DMS153 treated with DMSO at 0.1 percent for 48 hours (cell line): ENCODE data around the gene PTPRF.

Source experiments
- DNase-seq: peaks from one replicate; lab custom pipeline; 2025; ENCODE audit not compliant: unreplicated experiment; lab: John Stamatoyannopoulos, UW

Gene PTPRF

DNA sequence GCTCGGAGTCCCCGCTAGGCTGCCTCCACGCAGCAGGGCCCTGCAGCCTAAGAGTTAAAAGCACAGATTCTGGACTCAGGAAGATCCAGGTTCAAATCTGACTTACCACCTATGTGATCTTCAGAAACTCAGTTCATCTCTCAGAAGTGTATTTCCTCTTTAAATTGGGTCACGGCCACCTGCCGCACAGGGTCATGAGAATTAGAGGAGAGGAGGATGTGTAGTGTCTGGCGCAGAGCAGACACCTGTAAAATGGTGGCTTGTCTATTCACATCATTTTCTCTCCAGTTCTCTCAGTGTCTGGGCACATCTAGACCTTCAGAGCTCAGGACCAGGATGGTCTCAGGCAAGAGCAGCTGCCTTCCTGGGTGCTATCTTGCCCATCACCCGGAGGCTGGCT, 45.8 kb downstream of the PTPRF start:
- no peak for DNase-seq

DNA sequence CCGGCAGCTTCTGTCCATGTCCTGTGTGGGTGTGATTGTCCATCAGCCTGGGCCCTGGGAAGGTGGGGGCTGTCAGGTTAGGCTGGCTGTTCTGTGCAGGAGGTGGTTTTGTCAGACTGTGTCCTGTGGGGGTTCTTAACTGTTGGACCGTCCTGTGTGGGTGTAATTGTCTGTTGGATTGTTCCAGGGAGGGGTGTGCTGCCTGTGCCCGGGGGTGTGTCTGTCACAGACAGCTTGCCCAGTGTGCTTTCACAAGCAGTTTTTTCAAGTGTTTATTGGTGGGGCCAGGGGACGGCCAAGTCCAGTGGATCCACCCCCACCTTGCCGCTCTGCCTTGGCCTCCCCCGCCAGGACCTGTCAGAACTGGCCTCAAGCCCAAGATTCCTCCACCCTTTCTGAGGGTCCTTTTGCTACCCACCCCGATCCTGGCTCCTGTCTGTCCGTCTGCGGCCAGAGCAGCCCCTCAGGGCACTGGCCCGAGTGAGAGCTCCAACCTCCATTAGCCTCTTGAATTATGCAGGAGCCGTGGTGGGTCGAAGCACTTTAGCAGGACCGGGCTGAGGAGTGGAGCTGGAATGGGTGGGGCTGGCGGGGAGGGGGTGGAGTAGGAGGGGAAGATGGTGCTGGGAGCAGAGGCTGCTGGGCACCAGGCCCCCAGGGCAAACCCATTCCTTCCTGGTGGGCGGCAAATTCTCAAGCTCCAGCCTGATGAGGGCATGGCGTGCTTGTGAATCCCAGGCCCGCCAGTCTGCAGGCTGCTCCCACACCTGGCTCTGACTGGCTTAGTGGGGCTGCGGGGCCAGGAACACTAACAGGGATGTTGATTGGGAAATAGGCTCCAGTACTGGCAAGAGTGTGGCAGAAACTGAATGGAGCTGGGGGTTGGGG, 47.2 kb downstream of the PTPRF start:
- no peak for DNase-seq

DNA sequence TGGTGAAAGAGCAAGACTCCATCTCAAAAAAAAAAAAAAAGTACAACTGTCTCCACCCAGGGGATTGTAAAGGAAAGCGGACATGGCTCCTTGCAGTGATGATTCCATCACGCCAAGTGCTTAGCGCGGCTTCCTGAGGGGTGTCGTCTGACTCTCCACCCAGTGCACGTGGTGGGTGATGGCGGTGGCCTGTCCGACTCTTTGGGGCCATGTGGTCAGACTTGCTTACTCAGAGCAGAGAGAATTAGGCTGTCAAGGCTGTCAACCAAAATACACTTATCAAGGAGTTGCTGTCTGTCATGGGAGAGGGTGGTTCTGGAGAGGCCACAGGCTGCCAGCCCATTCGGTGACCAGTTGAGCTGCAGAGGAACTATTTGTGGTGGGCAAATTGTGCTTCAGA, 49.4 kb downstream of the PTPRF start:
- DNase-seq = no peak

DNA sequence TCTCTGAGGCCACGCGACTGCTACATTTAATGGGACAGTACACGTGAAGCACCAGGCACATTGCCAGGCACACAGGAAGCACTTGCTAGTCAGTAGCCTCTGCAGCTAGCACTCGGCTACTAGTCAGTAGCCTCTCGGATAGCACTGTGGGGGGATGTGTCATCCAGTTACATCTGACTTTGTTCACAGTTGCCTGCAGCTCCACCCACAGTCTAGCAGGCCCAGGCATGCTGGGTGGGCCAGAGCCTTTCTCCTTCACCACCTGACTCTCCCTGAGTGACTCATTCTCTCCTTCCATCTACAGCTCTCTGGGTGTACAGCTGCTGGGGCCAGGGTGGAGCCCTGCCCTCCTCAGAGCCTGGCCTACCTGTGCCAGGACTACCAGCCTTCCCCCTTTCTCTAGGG, 51.5 kb downstream of the PTPRF start:
- peak; percentile 98 for DNase-seq

DNA sequence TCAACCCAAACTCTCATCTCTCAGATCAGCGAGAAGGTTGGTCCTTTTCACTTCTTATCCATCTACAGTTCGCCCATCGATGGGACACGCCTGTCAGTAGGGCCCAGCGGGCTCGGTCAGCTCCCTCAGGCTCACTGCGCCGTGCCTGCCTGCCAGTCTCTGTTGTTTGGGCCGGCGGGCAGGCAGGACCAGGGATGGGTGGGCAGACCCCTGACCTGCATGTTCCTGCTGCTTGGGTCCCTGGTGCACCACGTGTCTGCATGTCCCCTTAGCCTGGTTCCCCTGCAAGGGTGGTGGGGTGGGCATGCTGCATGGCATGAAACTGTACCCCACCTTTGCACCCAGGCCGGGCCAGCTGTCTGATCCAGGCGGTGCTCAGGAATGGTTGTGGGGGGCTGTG, 52.4 kb downstream of the PTPRF start:
- no peak for DNase-seq

DNA sequence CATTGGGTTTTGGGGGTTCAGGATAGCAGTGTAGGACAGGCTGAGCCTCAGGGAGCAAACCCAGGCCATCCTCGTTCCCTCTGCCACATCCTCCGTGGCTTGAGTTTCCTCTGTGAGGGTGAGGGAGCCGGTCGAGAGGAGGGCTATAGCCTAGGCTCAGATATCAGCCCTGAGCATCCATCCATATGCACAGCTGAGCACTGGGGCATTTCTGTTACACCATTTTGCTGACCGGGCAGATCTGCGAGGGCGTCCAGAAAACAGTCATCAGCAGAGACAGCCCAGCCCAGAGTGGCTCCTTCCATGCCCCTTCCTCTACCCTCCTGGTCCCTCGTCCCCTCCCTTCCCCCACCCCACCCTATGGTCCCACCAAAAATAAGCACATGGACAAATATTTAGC, 53.5 kb downstream of the PTPRF start:
- DNase-seq = no peak

DNA sequence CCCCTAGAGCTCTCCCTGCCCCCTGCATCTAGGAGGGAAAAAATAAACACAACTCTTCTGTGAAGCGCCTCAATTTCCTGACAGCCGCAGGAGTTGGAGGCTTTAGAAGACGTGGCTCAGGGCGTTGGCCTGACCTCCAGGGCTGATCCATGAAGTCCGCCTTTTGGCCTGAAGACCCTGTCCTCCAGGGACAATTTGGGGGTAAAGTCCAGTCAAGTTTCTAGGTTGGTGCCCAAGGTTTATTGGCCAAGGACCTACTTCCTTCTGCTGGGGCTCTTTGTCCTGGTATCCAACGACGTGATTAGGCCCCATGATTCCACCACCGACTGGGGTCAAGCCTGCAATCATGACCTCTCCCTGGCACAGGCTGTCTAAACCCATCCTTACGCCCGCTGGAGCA, 54.9 kb downstream of the PTPRF start:
- DNase-seq = no peak

DNA sequence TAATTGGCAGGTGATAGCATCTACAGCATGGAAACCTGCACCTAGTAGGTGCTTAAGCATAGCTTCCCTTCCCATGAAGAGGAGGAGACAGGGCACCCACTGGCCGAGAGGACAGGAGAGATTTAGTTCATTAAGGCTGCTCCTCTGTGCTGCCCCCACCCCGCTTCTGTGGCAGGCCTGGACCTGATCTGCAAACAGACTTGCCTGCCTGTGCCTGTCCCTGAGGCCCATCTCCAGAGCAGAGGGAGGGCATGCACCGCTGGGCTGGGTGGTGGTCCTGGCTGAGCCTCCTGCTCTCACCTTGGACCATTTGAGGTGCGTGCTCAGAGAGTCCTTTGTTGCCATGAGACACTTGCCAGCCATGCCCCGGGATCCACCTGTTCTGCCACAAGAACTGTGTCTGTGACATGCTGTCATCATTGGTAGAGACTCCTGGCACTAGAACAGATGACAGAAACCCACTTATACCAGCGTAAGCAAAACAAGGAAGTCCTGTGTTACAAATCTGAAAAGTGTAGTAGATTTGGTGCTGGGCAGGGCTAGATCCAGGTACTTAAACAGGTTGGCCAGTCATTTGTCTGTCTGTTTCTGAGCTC, 55.6 kb downstream of the PTPRF start:
- peak; percentile 82 for DNase-seq

DNA sequence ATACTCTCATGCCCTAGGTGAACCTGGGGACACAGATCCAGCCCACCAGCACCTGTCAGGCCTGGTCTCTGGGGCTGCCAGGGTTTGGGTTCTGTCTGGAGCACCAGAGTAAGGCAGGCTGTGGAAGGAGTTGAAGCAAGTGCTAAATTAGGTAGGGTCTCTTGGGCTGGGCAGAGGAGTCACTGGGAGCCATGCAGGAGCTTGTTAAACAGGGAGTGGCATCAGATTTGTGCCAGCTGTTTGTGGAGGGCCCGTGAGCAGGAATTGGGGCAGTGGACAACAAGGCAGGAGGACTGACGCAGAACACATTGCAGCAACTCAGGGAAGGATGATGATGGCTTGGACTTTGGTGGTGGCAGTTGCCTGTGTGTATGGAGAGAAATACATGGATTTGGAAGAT, 56.3 kb downstream of the PTPRF start:
- no peak for DNase-seq

DNA sequence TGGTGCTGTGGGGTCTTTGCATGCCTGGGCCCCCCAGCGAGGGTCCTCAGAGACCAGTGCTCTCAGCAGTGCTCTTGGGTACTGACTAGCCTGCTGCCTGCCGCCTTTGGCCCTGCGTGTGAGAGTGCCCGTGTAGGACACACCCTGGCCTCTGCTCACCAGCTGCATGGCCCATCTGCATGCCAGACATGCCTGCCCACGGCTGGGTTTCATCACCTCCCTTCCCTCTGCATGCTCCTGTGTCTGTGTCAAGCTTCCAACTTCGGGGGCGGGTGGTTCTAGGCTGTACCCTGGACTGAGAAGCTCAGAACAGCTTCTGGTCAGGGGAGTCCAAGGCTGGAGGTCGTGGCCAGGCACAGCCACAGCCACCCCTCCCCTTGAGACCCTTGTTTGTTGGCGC, 56.9 kb downstream of the PTPRF start:
- DNase-seq = no peak

DNA sequence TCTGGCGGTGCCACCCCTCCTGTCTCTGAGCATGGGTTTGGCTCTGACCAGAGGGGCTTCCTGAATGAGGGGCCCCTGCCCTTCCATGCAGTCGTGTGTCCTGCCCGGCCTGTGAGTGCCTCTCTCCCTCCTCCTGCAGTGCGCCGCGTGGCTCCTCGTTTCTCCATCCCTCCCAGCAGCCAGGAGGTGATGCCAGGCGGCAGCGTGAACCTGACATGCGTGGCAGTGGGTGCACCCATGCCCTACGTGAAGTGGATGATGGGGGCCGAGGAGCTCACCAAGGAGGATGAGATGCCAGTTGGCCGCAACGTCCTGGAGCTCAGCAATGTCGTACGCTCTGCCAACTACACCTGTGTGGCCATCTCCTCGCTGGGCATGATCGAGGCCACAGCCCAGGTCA, 57.9 kb downstream of the PTPRF start:
- no peak for DNase-seq

DNA sequence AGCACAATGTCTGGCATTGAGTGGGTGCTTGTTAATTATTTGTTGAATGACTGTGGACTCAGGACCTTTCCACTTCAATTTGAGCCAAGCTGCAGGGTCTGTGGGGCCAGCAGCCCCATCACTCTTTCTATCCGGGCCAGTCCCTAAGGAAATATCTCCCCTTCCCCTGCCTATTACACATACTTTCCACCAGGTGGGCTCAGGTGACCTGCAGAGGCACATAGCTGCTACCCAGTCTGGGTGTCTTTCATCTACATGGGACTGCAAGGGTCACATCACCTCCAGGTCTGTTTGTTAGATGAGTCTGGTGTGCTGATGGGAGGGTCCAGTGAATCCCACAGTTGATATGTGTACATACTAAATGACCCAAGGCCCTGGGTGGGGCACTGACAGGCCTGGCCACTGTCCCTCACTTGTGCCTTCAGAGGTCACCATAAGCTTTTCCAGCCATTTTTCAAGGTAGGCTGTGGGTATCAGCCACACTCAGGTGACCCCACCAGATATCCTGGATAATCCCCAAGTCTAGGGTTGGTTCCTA, 59.8 kb downstream of the PTPRF start:
- DNase-seq = no peak

DNA sequence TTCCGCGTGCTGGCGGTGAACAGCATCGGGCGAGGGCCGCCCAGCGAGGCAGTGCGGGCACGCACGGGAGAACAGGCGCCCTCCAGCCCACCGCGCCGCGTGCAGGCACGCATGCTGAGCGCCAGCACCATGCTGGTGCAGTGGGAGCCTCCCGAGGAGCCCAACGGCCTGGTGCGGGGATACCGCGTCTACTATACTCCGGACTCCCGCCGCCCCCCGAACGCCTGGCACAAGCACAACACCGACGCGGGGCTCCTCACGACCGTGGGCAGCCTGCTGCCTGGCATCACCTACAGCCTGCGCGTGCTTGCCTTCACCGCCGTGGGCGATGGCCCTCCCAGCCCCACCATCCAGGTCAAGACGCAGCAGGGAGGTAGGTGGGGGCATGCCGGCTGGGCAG, 60.5 kb downstream of the PTPRF start:
- DNase-seq = no peak

DNA sequence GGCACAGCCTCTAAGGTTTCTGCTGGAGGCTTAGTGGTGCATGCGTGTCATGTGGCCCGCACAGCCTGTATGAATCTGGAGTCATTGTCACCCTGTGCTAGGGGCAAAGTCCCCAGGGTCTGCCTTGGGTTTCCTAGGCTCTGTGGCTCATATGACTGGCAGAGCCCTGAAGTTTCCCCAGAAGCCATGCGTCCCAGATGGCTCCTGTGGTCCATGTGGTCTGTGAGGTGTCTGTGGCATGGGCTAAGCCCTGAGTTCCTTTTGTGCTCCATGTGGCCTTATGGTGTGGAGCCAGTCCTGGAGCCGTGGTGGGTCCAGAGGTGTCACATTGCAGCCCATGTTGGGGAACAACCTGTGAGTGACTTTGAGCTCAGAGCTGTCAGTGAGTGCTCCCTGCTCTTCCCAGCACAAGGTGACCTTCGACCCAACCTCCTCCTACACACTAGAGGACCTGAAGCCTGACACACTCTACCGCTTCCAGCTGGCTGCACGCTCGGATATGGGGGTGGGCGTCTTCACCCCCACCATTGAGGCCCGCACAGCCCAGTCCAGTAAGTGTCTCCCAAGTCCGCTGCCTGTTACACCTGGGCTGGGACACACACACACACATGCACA, 61.5 kb downstream of the PTPRF start:
- no peak for DNase-seq

DNA sequence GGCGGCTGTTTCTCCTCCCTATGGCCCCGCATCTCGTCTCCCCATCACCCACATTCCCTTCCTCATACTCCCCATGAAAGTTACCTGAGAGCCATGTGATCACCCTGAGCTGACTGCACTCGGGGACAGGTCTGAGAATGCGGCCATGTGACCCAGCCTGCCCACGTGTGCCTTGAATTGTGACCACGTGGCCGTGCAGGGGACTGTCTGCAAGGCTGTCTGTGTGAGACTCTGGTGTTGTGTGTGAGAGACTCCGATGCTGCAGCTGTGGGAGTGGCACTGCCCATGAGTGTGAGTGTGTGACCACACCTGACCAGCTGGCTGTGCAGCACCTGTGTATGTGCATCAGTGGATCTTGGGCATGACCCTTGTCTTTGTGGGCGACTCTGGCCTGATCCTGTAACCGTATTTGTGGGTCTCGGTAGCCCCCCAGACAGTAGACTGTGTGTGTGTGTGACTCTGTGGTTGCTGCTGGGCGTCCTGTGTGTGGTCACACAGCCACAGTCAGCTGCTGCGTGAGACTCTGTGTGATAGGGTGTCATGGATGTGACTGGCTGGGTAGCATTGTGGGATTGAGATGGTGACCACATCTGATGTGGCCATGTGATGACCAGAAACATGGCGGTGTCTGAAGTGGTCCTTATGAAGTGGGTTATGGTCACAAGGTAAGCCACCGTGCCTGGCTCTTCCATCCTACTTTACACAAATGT, 62.4 kb downstream of the PTPRF start:
- no peak for DNase-seq

DNA sequence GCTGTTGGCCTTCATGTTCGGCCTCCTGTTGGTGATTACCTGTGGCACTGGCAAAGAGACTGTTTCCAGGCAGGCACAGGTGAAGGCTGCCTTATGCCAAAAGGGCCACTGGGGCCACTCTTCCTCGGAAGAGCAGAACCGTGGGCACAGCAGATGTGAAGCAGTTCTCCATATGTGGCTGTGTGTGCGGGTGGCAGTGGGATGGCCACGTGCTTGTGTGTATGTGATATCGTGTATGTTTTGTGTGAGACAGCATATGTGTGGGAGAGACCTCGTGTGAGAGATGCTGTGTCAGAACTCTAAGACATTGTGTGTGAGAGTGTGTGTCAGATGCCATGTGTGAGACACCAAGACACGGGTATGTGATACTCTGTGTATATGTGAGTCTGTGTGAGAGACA, 65.9 kb downstream of the PTPRF start:
- DNase-seq = no peak

DNA sequence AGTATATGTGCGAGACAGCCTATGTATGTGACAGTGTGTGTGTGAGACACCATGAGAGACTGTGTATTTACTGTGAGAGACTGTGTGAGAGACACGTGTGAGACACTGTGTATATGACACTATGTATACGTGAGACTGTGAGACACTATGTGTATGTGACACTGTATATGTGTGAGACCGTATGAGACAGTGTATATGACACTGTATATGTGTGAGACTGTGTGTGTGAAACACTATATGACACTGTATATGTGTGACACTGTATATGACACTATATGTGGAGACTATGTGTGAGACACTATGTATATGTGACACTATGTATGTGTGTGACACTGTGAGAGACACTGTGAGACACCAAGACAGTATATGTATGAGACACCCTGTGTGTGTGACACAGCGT, 66.3 kb downstream of the PTPRF start:
- no peak for DNase-seq

DNA sequence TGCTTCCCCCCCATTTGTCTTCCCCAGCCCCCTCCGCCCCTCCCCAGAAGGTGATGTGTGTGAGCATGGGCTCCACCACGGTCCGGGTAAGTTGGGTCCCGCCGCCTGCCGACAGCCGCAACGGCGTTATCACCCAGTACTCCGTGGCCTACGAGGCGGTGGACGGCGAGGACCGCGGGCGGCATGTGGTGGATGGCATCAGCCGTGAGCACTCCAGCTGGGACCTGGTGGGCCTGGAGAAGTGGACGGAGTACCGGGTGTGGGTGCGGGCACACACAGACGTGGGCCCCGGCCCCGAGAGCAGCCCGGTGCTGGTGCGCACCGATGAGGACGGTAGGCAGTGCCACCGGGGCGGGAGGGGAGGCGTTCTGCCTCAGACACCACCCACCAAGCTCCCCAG, 67.0 kb downstream of the PTPRF start:
- no peak for DNase-seq

DNA sequence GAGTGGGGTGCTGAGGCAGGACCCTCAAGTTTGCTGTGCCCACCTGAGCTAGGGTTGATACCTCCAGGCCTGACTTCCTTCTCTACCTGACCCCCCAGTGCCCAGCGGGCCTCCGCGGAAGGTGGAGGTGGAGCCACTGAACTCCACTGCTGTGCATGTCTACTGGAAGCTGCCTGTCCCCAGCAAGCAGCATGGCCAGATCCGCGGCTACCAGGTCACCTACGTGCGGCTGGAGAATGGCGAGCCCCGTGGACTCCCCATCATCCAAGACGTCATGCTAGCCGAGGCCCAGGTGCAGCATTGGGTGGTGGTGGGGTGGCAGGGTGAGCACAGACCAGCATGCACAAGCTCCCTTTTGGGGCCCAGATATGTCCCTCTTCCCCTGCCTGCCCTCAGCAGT, 67.9 kb downstream of the PTPRF start:
- no peak for DNase-seq

DNA sequence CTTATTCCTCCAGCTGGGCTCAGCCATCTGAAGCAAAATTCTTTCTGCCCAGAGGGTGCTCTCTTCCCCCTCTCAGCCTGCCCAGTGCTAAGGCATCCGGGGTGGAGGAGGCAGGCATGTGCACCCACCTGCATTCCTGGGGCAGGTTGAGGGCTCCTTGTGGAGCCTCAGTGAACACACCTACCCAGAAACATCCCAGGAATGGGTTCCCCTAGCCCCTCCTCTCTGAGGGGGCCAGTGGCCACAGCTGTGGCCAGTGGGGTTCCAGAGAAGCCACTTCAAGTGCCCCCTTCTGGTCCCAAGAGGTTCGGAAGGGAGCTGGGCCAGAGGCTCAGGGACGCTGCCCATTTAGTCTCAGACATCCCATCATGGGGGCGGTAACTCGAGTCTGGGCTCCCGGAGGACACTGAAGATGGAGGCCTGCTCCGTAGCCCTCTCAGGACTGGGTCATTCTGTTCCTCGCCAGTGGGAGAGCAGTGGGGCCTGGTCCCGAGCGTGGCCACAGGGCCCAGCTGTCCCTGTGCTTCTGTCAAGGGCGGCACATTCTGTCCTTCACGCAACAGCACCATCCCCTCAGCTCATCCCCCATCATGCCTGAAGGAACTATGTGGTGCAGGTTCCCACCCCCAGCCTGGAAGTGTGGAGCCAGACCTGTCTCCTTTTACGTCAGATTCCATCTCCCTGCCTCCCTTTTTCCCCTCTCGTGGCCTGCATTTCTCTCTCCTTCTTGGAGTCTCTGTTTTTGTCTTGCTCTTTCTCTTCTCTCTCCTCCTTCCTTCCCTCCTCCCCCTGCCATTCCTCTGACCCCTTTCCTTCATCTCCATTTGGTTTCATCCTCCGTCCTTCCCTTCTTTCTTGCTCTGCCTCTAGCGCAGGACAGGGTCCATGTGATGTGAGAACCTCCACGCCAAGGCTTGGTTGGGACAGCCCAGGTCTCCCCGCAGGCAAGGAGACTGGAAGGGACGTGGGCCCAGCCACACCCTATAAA, 69.6 kb downstream of the PTPRF start:
- DNase-seq = no peak
